ENCODE measurements around the gene STAU1. TPM values are rescaled to one million over a fixed set of nuclear protein-coding genes. Genes with fewer than 3 reads are reported as not detected.
A peak's percentile ranks its signal among the peaks of the same experiment; 100 is the strongest.

The STAU1 gene
- total and polyA plus RNA-seq, 2 of the 13 experiments (the other 11 are each of a cell fraction or from before 2014, with no cell fraction given) = 119 to 133 TPM

DNA sequence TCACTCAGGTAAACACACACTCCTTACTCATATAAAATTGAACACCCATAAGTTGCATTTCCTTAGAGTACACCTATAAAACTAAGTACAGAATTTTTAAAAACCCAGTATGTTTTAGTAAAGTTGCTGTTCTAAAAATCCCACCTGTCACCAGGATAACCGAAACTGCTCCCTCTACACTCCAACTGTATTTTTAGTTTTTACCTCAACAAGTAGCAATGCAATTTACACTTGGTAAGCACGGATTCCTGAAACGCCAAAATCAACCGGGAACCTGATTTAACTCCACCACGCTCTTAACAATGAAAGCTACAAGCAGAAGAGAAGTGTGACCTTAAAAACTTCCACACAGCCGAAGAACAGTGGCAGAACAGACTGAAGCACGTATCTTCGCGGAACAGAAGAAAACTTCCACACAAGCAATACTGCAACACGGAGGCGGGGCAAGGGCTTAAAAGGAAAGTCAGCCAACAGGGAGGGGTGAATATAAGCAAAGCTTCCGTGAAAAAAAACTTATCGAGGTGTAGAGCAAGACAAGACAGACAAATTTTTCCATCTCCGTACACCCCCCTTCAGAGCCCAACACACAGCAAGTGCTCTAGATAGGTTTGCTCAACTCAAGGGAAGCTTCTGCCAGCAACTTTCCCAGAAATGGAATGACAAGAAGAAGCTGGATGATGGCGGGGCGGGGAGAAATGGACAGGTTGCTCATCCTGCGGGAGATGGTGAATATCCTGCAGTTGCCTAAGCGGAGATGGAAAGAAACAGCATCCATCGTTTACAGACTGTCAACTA, 1.4 kb downstream of the STAU1 start (continued):
- TF ChIP-seq, protein P1, sequence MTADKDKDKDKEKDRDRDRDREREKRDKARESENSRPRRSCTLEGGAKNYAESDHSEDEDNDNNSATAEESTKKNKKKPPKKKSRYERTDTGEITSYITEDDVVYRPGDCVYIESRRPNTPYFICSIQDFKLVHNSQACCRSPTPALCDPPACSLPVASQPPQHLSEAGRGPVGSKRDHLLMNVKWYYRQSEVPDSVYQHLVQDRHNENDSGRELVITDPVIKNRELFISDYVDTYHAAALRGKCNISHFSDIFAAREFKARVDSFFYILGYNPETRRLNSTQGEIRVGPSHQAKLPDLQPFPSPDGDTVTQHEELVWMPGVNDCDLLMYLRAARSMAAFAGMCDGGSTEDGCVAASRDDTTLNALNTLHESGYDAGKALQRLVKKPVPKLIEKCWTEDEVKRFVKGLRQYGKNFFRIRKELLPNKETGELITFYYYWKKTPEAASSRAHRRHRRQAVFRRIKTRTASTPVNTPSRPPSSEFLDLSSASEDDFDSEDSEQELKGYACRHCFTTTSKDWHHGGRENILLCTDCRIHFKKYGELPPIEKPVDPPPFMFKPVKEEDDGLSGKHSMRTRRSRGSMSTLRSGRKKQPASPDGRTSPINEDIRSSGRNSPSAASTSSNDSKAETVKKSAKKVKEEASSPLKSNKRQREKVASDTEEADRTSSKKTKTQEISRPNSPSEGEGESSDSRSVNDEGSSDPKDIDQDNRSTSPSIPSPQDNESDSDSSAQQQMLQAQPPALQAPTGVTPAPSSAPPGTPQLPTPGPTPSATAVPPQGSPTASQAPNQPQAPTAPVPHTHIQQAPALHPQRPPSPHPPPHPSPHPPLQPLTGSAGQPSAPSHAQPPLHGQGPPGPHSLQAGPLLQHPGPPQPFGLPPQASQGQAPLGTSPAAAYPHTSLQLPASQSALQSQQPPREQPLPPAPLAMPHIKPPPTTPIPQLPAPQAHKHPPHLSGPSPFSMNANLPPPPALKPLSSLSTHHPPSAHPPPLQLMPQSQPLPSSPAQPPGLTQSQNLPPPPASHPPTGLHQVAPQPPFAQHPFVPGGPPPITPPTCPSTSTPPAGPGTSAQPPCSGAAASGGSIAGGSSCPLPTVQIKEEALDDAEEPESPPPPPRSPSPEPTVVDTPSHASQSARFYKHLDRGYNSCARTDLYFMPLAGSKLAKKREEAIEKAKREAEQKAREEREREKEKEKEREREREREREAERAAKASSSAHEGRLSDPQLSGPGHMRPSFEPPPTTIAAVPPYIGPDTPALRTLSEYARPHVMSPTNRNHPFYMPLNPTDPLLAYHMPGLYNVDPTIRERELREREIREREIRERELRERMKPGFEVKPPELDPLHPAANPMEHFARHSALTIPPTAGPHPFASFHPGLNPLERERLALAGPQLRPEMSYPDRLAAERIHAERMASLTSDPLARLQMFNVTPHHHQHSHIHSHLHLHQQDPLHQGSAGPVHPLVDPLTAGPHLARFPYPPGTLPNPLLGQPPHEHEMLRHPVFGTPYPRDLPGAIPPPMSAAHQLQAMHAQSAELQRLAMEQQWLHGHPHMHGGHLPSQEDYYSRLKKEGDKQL (CRISPR knock-in tag; IDR thresholded peaks at IDR 0.05; ENCODE audit: low read depth) = no peak
- TF ChIP-seq GTF2F1 (IDR thresholded peaks at IDR 0.05; ENCODE audit: low read length) = no peak
- no peak for TF ChIP-seq ZFP36L1 (CRISPR knock-in tag; IDR thresholded peaks at IDR 0.05)
- no peak for TF ChIP-seq SRSF9 (IDR thresholded peaks at IDR 0.05; ENCODE audit: borderline replicate concordance, insufficient read depth, low read depth, low read length, poor library complexity, severe bottlenecking)
- TF ChIP-seq ZNF615 (CRISPR knock-in tag; IDR thresholded peaks at IDR 0.05; ENCODE audit: borderline replicate concordance) = 0 out of 2 replicates have a peak, but pooled peaks have one; percentile 51
- TF ChIP-seq RXRA (CRISPR knock-in tag; IDR thresholded peaks at IDR 0.05) = no peak
- TF ChIP-seq ZNF761 (CRISPR knock-in tag; conservative IDR thresholded peaks at IDR 0.05) = 0 out of 2 replicates have a peak, but pooled peaks have one; percentile 64
- TF ChIP-seq DNMT3B (CRISPR knock-in tag; conservative IDR thresholded peaks at IDR 0.05) = 0 out of 2 replicates have a peak, but pooled peaks have one; percentile 22
- TF ChIP-seq, protein P2, sequence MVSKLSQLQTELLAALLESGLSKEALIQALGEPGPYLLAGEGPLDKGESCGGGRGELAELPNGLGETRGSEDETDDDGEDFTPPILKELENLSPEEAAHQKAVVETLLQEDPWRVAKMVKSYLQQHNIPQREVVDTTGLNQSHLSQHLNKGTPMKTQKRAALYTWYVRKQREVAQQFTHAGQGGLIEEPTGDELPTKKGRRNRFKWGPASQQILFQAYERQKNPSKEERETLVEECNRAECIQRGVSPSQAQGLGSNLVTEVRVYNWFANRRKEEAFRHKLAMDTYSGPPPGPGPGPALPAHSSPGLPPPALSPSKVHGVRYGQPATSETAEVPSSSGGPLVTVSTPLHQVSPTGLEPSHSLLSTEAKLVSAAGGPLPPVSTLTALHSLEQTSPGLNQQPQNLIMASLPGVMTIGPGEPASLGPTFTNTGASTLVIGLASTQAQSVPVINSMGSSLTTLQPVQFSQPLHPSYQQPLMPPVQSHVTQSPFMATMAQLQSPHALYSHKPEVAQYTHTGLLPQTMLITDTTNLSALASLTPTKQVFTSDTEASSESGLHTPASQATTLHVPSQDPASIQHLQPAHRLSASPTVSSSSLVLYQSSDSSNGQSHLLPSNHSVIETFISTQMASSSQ (IDR thresholded peaks at IDR 0.05; ENCODE audit: low read depth) = no peak
- TF ChIP-seq, protein P2 (CRISPR knock-in tag; IDR thresholded peaks at IDR 0.05; ENCODE audit: borderline replicate concordance) = 0 out of 2 replicates have a peak, but pooled peaks have one; percentile 43
- TF ChIP-seq ZIK1 (CRISPR knock-in tag; IDR thresholded peaks at IDR 0.05; ENCODE audit: borderline replicate concordance, low read depth) = no peak; the same call in 1 of the 2 replicates
- TF ChIP-seq, protein P3, sequence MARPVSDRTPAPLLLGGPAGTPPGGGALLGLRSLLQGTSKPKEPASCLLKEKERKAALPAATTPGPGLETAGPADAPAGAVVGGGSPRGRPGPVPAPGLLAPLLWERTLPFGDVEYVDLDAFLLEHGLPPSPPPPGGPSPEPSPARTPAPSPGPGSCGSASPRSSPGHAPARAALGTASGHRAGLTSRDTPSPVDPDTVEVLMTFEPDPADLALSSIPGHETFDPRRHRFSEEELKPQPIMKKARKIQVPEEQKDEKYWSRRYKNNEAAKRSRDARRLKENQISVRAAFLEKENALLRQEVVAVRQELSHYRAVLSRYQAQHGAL (CRISPR knock-in tag; IDR thresholded peaks at IDR 0.05; ENCODE audit: not compliant biosample characterization) = no peak
- TF ChIP-seq ZNF17 (CRISPR knock-in tag; IDR thresholded peaks at IDR 0.05) = no peak
- TF ChIP-seq, protein P4, sequence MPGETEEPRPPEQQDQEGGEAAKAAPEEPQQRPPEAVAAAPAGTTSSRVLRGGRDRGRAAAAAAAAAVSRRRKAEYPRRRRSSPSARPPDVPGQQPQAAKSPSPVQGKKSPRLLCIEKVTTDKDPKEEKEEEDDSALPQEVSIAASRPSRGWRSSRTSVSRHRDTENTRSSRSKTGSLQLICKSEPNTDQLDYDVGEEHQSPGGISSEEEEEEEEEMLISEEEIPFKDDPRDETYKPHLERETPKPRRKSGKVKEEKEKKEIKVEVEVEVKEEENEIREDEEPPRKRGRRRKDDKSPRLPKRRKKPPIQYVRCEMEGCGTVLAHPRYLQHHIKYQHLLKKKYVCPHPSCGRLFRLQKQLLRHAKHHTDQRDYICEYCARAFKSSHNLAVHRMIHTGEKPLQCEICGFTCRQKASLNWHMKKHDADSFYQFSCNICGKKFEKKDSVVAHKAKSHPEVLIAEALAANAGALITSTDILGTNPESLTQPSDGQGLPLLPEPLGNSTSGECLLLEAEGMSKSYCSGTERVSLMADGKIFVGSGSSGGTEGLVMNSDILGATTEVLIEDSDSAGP (CRISPR knock-in tag; IDR thresholded peaks at IDR 0.05; ENCODE audit: borderline replicate concordance) = no peak
- no peak for TF ChIP-seq SP4 (CRISPR knock-in tag; IDR thresholded peaks at IDR 0.05)
- no peak for TF ChIP-seq JUND (CRISPR knock-in tag; IDR thresholded peaks at IDR 0.05)
